PC-3 (cell line): ENCODE data around the gene BICD2.

Experiments used
- EZH2 ChIP-seq: fragments of 300-600 bp; sonication (generic); IDR thresholded peaks from one replicate; pipeline ENCODE4 v1.6.1; 2017; ENCODE audit warnings: antibody characterized with exemption, mild to moderate bottlenecking, low read length; ENCODE audit not compliant: unreplicated experiment
- TF ChIP-seq, protein P1 (sequence below): fragments of 300-600 bp; sonication (generic); conservative IDR thresholded peaks from 2 replicates; pipeline ENCODE4 v1.5.1; 2017; ENCODE audit warnings: antibody characterized with exemption, low read depth, mild to moderate bottlenecking, low read length

DNA sequence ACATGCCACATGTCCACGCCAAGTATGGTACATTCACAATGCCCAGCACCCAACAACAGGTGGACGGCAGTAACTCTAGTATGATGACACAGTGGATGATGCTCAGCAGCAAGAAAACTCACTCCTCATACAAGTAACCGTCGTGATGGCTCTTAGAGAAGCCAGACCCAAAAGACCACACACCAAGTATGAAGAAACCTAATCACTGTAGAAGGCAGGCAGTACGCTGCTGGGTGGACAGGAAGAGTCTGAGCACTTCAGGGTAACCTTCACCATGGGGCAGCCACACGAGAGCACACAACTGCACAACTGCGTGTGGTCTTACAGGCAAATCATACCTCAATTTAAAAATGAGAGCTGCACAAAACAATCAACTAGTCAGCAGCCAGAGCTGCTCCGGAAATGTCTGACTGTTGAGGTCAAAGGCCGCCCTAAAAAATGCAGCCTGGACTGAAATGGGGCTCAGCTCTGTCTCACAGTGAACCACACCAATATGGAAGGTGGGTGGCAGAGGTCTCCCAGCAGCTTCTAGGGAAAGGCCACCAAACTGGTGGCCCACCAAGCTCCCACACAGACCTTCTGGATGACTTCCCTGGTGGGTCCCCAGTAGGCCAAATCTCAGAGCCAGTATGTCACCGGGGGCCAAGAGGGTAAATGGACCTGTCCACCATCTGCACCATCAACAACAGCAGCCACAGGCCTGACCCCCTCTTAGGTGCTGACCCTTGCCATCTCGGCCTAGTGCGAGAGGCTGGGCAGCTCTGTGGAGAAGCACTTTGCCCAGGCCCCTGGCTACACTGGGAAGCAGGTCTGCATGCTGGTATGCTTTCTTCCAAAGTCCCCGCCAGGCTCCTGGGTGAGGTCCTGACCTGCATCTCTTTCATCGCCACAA is 17.8 kb downstream of the BICD2 start:
- TF ChIP-seq, protein P1, sequence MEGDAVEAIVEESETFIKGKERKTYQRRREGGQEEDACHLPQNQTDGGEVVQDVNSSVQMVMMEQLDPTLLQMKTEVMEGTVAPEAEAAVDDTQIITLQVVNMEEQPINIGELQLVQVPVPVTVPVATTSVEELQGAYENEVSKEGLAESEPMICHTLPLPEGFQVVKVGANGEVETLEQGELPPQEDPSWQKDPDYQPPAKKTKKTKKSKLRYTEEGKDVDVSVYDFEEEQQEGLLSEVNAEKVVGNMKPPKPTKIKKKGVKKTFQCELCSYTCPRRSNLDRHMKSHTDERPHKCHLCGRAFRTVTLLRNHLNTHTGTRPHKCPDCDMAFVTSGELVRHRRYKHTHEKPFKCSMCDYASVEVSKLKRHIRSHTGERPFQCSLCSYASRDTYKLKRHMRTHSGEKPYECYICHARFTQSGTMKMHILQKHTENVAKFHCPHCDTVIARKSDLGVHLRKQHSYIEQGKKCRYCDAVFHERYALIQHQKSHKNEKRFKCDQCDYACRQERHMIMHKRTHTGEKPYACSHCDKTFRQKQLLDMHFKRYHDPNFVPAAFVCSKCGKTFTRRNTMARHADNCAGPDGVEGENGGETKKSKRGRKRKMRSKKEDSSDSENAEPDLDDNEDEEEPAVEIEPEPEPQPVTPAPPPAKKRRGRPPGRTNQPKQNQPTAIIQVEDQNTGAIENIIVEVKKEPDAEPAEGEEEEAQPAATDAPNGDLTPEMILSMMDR = no peak
- no peak for TF ChIP-seq EZH2
